Sigmoid colon (tissue), 4 donors: ENCODE results near the gene TM4SF5.

Experiments
- EP300 ChIP-seq, 4 donors: sonication (generic); formaldehyde crosslinking; IDR thresholded peaks; one replicate each; pipeline ENCODE4 v1.6.1; 2017; ENCODE audit warnings: antibody characterized with exemption in 4 of 4
- POLR2A ChIP-seq, 2 donors: fragments of 450-650 bp; IDR thresholded peaks; one replicate each; pipeline ENCODE4 v1.6.1; 2016; ENCODE audit warnings: antibody characterized with exemption in 2 of 2, mild to moderate bottlenecking in 2 of 2, moderate library complexity in 2 of 2
- POLR2AphosphoS5 ChIP-seq, 4 donors: sonication (generic); formaldehyde crosslinking; IDR thresholded peaks; one replicate each; pipeline ENCODE4 v1.6.1; 2017; ENCODE audit warnings: antibody characterized with exemption in 4 of 4
- TF ChIP-seq, protein P1 (sequence below), 4 experiments: fragments of 450-650 bp in 3 of 4; fragments of 200-600 bp in 1 of 4; IDR thresholded peaks; one replicate each; pipeline ENCODE4 v1.5.1; 2016 to 2019; ENCODE audit warnings: antibody characterized with exemption in 4 of 4, mild to moderate bottlenecking in 3 of 4, moderate library complexity in 2 of 4

DNA sequence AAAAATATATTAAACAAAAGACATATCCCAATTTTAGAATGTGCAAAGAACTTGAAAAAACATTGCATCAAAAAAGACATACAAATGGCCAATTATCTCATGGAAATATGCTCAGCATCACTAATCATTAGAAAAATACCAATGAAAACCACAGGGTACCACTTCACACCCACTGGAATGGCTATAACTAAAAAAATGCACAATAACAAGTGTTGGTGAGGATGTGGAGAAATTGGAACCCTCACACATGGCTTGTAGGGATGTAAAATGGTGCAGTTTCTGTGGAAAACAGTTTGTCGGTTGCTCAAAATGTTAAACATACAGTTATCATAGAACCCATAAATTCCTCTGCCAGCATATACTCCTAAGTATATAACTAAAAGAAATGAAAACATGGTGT, 23.5 kb downstream of the TM4SF5 start:
- TF ChIP-seq, protein P1, sequence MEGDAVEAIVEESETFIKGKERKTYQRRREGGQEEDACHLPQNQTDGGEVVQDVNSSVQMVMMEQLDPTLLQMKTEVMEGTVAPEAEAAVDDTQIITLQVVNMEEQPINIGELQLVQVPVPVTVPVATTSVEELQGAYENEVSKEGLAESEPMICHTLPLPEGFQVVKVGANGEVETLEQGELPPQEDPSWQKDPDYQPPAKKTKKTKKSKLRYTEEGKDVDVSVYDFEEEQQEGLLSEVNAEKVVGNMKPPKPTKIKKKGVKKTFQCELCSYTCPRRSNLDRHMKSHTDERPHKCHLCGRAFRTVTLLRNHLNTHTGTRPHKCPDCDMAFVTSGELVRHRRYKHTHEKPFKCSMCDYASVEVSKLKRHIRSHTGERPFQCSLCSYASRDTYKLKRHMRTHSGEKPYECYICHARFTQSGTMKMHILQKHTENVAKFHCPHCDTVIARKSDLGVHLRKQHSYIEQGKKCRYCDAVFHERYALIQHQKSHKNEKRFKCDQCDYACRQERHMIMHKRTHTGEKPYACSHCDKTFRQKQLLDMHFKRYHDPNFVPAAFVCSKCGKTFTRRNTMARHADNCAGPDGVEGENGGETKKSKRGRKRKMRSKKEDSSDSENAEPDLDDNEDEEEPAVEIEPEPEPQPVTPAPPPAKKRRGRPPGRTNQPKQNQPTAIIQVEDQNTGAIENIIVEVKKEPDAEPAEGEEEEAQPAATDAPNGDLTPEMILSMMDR (IDR thresholded peaks at IDR 0.05), result no peak
- TF ChIP-seq POLR2AphosphoS5 (IDR thresholded peaks at IDR 0.05), result no peak
- no peak for TF ChIP-seq POLR2A (IDR thresholded peaks at IDR 0.05)
- TF ChIP-seq EP300 (IDR thresholded peaks at IDR 0.05), result no peak
